ENCODE measurements around the gene PSME3. TPM values are rescaled to one million over a fixed set of nuclear protein-coding genes. Genes with fewer than 3 reads are reported as not detected.

The PSME3 gene
- total RNA-seq, 1 experiment from 2014 or later: 222 TPM

DNA sequence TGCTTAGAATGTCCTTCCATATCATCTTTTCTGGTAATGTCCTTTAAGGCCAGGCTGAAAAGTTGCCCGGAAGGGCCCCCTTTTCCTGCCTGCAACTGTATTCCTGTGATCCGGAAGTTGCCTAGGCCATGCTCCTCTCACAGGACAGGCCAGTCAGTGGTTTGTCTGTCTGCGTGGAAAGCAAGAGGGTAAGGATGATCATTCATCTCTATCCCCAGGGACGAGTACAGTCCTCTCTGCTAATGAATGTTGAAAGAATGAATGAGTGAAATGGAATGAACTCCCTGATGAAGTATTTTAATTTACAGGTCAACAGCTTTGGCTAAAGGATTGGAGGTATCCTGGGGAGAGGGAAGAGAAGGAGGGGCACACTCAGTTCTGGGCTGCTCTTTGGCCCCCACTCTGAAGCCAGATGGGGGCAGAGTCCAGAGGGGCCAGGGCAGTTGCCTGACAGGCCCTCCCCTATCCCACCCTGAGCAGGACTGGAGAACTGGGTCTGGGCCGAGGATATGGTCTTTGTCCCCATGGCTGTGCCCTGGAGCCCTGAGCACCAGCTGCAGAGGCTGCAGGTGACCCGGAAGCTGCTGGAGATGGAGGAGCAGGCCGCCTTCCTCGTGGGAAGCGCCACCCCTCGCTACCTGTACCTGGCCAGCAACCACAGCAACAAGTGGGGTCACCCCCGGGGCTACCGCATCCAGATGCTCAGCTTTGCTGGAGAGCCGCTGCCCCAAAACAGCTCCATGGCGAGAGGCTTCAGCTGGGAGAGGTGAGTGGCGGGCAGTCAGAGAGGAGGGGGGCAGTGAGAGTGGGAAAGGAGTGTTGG lies 21.0 kb downstream of the PSME3 start:
- no peak overlapping the region for H2BK15ac ChIP-seq (ENCODE audit: low read depth, low read length)
- no peaks in the 10 kb centered on the region for H3K4me1 ChIP-seq (ENCODE audit: insufficient read depth, low read length)
- no peak overlapping the region for H3K9ac ChIP-seq (ENCODE audit: extremely low read depth, insufficient read length, low read length)
- no peak overlapping the region for H3K4me3 Mint-ChIP-seq
- WGBS (ENCODE audit: extremely low coverage, insufficient read length, low lambda C conversion rate): no CpG with 5 or more reads among the region's 15 CpGs
- H3K27me3 Mint-ChIP-seq (ENCODE audit: low read depth): no peaks in the 10 kb centered on the region
- H3K36me3 Mint-ChIP-seq (ENCODE audit: insufficient read depth in 1 of 3, low read depth in 3 of 3): no peaks in the 10 kb centered on the region; a peak in 1 of 7 replicates
- H3K79me1 ChIP-seq (ENCODE audit: insufficient read depth, low read depth, low read length, poor library complexity, severe bottlenecking): no peaks in the 10 kb centered on the region
- H3K23ac ChIP-seq (ENCODE audit: insufficient read length, low read depth, low read length): no peak overlapping the region
- no peak overlapping the region for H3K14ac ChIP-seq (ENCODE audit: insufficient read depth, low read length)
- no peak overlapping the region for H4K5ac ChIP-seq (ENCODE audit: insufficient read length, low read depth, low read length)
- H3K79me2 ChIP-seq (ENCODE audit: insufficient read depth, low read length): no peaks in the 10 kb centered on the region
- H3K9me3 Mint-ChIP-seq: no peaks in the 10 kb centered on the region; a peak in 1 of 5 replicates
- no peak overlapping the region for H2BK5ac ChIP-seq (ENCODE audit: insufficient read length, low read length)
- no peaks in the 10 kb centered on the region for H4K20me1 ChIP-seq (ENCODE audit: control insufficient read depth, insufficient read depth, insufficient read length)
- no peak overlapping the region for H2BK12ac ChIP-seq (ENCODE audit: insufficient read length, low read depth, low read length)
- H2AK5ac ChIP-seq (ENCODE audit: insufficient read length, low read length): no peak overlapping the region
- H3T11ph ChIP-seq (ENCODE audit: low read length): no peak overlapping the region
- H3K27ac Mint-ChIP-seq: no peak overlapping the region
- no peak overlapping the region for H4K8ac ChIP-seq (replicated peaks; ENCODE audit: insufficient read length, low read depth, low read length)
- H3K4ac ChIP-seq (ENCODE audit: low read depth, low read length): no peak overlapping the region
- no peak overlapping the region for H2BK20ac ChIP-seq (ENCODE audit: low read depth, low read length, poor library complexity, severe bottlenecking)
- H3K9me3 ChIP-seq (ENCODE audit: control insufficient read depth, low read depth, low read length): no peaks in the 10 kb centered on the region
- H3K27me3 ChIP-seq (ENCODE audit: insufficient read depth, low read length): no peaks in the 10 kb centered on the region
- TF ChIP-seq, protein P1, sequence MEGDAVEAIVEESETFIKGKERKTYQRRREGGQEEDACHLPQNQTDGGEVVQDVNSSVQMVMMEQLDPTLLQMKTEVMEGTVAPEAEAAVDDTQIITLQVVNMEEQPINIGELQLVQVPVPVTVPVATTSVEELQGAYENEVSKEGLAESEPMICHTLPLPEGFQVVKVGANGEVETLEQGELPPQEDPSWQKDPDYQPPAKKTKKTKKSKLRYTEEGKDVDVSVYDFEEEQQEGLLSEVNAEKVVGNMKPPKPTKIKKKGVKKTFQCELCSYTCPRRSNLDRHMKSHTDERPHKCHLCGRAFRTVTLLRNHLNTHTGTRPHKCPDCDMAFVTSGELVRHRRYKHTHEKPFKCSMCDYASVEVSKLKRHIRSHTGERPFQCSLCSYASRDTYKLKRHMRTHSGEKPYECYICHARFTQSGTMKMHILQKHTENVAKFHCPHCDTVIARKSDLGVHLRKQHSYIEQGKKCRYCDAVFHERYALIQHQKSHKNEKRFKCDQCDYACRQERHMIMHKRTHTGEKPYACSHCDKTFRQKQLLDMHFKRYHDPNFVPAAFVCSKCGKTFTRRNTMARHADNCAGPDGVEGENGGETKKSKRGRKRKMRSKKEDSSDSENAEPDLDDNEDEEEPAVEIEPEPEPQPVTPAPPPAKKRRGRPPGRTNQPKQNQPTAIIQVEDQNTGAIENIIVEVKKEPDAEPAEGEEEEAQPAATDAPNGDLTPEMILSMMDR (conservative IDR thresholded peaks at IDR 0.05): no peak
- H3K56ac ChIP-seq (ENCODE audit: insufficient read length, low read depth, low read length): no peak overlapping the region
- H4K91ac ChIP-seq (ENCODE audit: insufficient read length, low read depth, low read length): no peak overlapping the region
- no peak overlapping the region for H3K18ac ChIP-seq (ENCODE audit: insufficient read length, low read depth, low read length)
- H3K4me2 ChIP-seq (ENCODE audit: insufficient read depth, insufficient read length, low read length): no peak overlapping the region
- no peak overlapping the region for H3K27ac ChIP-seq (ENCODE audit: insufficient read length, low read depth, low read length)
- DNase-seq: no peak
- H2AFZ ChIP-seq (ENCODE audit: low read length): no peak overlapping the region
- no peaks in the 10 kb centered on the region for H3K23me2 ChIP-seq (ENCODE audit: insufficient read length, low read depth, low read length, poor library complexity, severe bottlenecking)
- H2BK120ac ChIP-seq (ENCODE audit: low read depth, low read length, poor library complexity, severe bottlenecking): no peak overlapping the region
- peaks cover 4 to 8% of the 10 kb centered on the region in 2 experiments; a peak in 2 of 4 replicates for H3K4me1 Mint-ChIP-seq
